Testis (tissue), 2 donors: Measurements from ENCODE around the gene CGNL1.

Source experiments
- POLR2A ChIP-seq: fragments of 450-650 bp; IDR thresholded peaks from one replicate; pipeline ENCODE4 v1.6.1; 2017; ENCODE audit warnings: antibody characterized with exemption, mild to moderate bottlenecking, moderate library complexity
- TF ChIP-seq, protein P1 (sequence below), 3 experiments: fragments of 450-650 bp in 2 of 3; fragments of 200-600 bp in 1 of 3; sonication (generic) in 1 of 3; IDR thresholded peaks; one replicate each; pipeline ENCODE4 v1.5.1; 2016 to 2019; ENCODE audit warnings: antibody characterized with exemption in 3 of 3, mild to moderate bottlenecking in 2 of 3, moderate library complexity in 1 of 3

- TF ChIP-seq, protein P1, sequence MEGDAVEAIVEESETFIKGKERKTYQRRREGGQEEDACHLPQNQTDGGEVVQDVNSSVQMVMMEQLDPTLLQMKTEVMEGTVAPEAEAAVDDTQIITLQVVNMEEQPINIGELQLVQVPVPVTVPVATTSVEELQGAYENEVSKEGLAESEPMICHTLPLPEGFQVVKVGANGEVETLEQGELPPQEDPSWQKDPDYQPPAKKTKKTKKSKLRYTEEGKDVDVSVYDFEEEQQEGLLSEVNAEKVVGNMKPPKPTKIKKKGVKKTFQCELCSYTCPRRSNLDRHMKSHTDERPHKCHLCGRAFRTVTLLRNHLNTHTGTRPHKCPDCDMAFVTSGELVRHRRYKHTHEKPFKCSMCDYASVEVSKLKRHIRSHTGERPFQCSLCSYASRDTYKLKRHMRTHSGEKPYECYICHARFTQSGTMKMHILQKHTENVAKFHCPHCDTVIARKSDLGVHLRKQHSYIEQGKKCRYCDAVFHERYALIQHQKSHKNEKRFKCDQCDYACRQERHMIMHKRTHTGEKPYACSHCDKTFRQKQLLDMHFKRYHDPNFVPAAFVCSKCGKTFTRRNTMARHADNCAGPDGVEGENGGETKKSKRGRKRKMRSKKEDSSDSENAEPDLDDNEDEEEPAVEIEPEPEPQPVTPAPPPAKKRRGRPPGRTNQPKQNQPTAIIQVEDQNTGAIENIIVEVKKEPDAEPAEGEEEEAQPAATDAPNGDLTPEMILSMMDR (IDR thresholded peaks at IDR 0.05): no peak
- TF ChIP-seq POLR2A: no peak
These were observed 43.0 kb downstream of the CGNL1 start for GRCh38 chr15:57419335-57419734.
